Measurements from ENCODE around the gene SPR. TPM values are rescaled to one million over a fixed set of nuclear protein-coding genes. Genes with fewer than 3 reads are reported as not detected.

SPR gene
- total and polyA plus RNA-seq, 2 donors (not counting 1 experiment from before 2014, with no cell fraction given), result not detected

DNA sequence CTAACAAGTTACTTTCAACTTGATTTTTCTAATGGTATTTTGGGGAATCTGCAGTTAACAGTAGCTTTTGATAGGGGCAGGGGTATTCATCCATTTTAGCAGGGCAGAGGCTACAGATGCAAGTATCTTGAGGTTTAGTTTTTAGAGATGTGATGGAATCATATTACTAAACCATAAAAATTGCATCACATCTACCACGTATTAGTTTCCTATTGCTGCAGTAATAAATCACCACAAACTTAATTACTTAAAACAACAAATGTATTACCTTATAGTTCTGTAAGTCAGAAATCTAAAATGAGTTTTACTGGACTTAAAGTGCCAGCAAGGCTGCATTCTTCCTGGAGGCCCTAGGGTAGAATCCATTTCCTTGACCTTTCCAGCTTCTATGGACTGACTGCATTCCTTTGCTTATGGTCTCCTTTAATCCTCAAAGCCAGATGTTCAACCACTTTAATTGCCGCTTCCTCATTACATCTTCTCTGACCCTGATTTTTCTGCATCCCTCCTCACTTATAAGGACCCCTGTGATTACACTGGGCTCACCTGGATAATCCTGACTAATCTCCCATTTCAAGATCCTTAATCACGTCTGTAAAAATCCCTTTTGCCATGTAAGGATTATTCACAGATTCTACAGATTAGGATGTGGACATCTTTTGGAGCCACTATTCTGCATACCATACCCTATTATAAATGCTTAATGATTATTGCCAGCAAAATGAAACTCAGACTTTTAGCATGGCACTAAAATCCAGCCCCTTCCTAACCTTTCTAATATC is 39.5 kb upstream of the SPR start:
- Histone ChIP-seq H3K4me1 (ENCODE audit: control insufficient read depth in 2 of 2, insufficient read depth in 2 of 2, low read length in 2 of 2) (no peaks in the 10 kb centered on the region), H3K36me3 (replicated peaks in 1 of 2; ENCODE audit: control extremely low read depth in 1 of 2, control insufficient read depth in 1 of 2, extremely low read depth in 1 of 2, insufficient read depth in 2 of 2, low read length in 1 of 2) (no peaks in the 10 kb centered on the region), H3K27ac (ENCODE audit: low read length in 2 of 2) (no peak overlapping the region), H3K4me2 (replicated peaks; ENCODE audit: low read depth, low read length, poor library complexity, severe bottlenecking) (no peak overlapping the region), H3K9me3 (ENCODE audit: control extremely low read depth in 1 of 3, control insufficient read depth in 2 of 3, insufficient read depth in 1 of 3, low read length in 2 of 3) (no peaks in the 10 kb centered on the region), H3K4me3 (ENCODE audit: control extremely low read depth in 1 of 5, extremely low read depth in 1 of 5, insufficient read depth in 1 of 5, low read depth in 2 of 5, low read length in 4 of 5) (no peak overlapping the region), H2AFZ (ENCODE audit: insufficient read depth, low read depth, low read length, poor library complexity, severe bottlenecking) (no peak overlapping the region), H3K79me2 (ENCODE audit: control insufficient read depth, insufficient read depth, low read length) (no peaks in the 10 kb centered on the region), H3K9ac (ENCODE audit: low read length) (no peak overlapping the region), H3K27me3 (replicated peaks in 1 of 4; ENCODE audit: control extremely low read depth in 1 of 4, control insufficient read depth in 3 of 4, insufficient read depth in 4 of 4, low read length in 3 of 4) (no peaks in the 10 kb centered on the region), H4K20me1 (ENCODE audit: control insufficient read depth, insufficient read depth, low read length, poor library complexity, severe bottlenecking) (no peaks in the 10 kb centered on the region)
- H3K27me3 Mint-ChIP-seq, result peaks cover 20% of the 10 kb centered on the region
- no peak overlapping the region for H3K27ac Mint-ChIP-seq
- DNase-seq (no peak), ATAC-seq (ENCODE audit: low read depth) (no peak)
- ChIA-PET CTCF (interaction anchor here (1.3 kb wide), 1 partner anchor 16 kb away, joined by 3 read pairs; no protein-coding TSS in a partner anchor), POLR2A (no interaction called here)
- intact Hi-C loops (cut with micrococcal nuclease), result no loop called here
- H3K9me3 Mint-ChIP-seq (ENCODE audit: insufficient read depth), result no peaks in the 10 kb centered on the region
- no peak for TF ChIP-seq EZH2 (IDR thresholded peaks at IDR 0.05; ENCODE audit: borderline replicate concordance, insufficient read depth, low read depth, low read length, poor library complexity, severe bottlenecking)
- TF ChIP-seq, protein P1, sequence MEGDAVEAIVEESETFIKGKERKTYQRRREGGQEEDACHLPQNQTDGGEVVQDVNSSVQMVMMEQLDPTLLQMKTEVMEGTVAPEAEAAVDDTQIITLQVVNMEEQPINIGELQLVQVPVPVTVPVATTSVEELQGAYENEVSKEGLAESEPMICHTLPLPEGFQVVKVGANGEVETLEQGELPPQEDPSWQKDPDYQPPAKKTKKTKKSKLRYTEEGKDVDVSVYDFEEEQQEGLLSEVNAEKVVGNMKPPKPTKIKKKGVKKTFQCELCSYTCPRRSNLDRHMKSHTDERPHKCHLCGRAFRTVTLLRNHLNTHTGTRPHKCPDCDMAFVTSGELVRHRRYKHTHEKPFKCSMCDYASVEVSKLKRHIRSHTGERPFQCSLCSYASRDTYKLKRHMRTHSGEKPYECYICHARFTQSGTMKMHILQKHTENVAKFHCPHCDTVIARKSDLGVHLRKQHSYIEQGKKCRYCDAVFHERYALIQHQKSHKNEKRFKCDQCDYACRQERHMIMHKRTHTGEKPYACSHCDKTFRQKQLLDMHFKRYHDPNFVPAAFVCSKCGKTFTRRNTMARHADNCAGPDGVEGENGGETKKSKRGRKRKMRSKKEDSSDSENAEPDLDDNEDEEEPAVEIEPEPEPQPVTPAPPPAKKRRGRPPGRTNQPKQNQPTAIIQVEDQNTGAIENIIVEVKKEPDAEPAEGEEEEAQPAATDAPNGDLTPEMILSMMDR (IDR thresholded peaks at IDR 0.05), result no peak
- H3K4me1 Mint-ChIP-seq, result no peaks in the 10 kb centered on the region
- WGBS (ENCODE audit: insufficient coverage), result 88% methylated on average over 1 of the region's 3 CpGs
- no peak overlapping the region for H3K4me3 Mint-ChIP-seq

DNA sequence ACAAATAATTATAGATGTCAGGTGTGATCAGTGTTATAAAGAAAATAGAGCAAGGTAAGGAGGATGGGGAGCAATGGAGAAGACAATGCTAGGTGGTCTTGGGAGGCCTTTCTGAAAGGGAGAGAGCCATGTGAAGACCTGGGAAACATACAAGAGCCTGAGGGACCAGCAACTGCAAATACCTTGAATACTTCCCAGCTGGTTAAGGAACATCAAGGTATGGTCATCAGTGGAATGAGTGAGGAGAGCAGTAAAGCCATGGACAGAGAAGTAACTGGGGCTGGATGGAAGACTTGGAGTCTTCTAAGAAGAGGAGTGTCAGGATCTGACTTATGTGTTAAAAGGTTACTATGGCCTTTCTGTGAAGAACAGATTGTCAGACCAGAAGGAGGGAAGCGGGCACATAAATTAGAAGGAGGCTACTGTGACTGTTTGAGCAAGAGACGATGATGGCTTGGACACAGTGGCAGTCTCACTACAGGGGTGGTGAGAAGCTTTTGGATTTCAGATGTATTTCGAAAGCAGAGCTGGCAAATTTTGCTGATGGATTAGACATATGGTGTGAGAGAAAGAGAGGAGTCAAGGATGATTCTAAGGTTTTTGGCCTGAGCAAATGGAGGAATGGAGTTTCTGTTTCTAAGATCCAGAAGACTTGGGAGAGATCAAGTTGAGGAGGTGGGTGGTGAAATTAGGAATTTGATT is 38.6 kb upstream of the SPR start:
- Mint-ChIP-seq H3K4me1 (no peaks in the 10 kb centered on the region), H3K27ac (no peak overlapping the region), H3K9me3 (ENCODE audit: insufficient read depth) (no peaks in the 10 kb centered on the region), H3K27me3 (peaks cover 21% of the 10 kb centered on the region), H3K4me3 (no peak overlapping the region)
- POLR2A ChIA-PET, result no interaction called here
- no peak overlapping the region for H3K9ac ChIP-seq (ENCODE audit: low read length)
- no peaks in the 10 kb centered on the region for H3K79me2 ChIP-seq (ENCODE audit: control insufficient read depth, insufficient read depth, low read length)
- WGBS (ENCODE audit: insufficient coverage), result 82% methylated on average over 3 of the region's 3 CpGs
- CTCF ChIA-PET, result no interaction called here
- H3K36me3 ChIP-seq (replicated peaks in 1 of 2; ENCODE audit: control extremely low read depth in 1 of 2, control insufficient read depth in 1 of 2, extremely low read depth in 1 of 2, insufficient read depth in 2 of 2, low read length in 1 of 2), result no peaks in the 10 kb centered on the region
- ATAC-seq (ENCODE audit: low read depth) (no peak), DNase-seq (no peak)
- H4K20me1 ChIP-seq (ENCODE audit: control insufficient read depth, insufficient read depth, low read length, poor library complexity, severe bottlenecking), result no peaks in the 10 kb centered on the region
- no peaks in the 10 kb centered on the region for H3K9me3 ChIP-seq (ENCODE audit: control extremely low read depth in 1 of 3, control insufficient read depth in 2 of 3, insufficient read depth in 1 of 3, low read length in 2 of 3)
- no peaks in the 10 kb centered on the region for H3K27me3 ChIP-seq (replicated peaks in 1 of 4; ENCODE audit: control extremely low read depth in 1 of 4, control insufficient read depth in 3 of 4, insufficient read depth in 4 of 4, low read length in 3 of 4)
- TF ChIP-seq, protein P1 (IDR thresholded peaks at IDR 0.05), result no peak
- TF ChIP-seq EZH2 (IDR thresholded peaks at IDR 0.05; ENCODE audit: borderline replicate concordance, insufficient read depth, low read depth, low read length, poor library complexity, severe bottlenecking), result no peak
- H2AFZ ChIP-seq (ENCODE audit: insufficient read depth, low read depth, low read length, poor library complexity, severe bottlenecking), result no peak overlapping the region
- H3K4me1 ChIP-seq (ENCODE audit: control insufficient read depth in 2 of 2, insufficient read depth in 2 of 2, low read length in 2 of 2), result no peaks in the 10 kb centered on the region
- H3K4me3 ChIP-seq (ENCODE audit: control extremely low read depth in 1 of 5, extremely low read depth in 1 of 5, insufficient read depth in 1 of 5, low read depth in 2 of 5, low read length in 4 of 5), result no peak overlapping the region
- H3K4me2 ChIP-seq (replicated peaks; ENCODE audit: low read depth, low read length, poor library complexity, severe bottlenecking), result no peak overlapping the region
- intact Hi-C loops (cut with micrococcal nuclease), result no loop called here
- no peak overlapping the region for H3K27ac ChIP-seq (ENCODE audit: low read length in 2 of 2)

Data from B cell (primary cell).